Fibroblast of skin of right biceps (primary cell): Measurements from ENCODE around the gene MRPL3.

Experiments
- DNase-seq: peaks from one replicate; pipeline ENCODE4 v3.0.0-alpha.2; 2013

Gene MRPL3

DNA sequence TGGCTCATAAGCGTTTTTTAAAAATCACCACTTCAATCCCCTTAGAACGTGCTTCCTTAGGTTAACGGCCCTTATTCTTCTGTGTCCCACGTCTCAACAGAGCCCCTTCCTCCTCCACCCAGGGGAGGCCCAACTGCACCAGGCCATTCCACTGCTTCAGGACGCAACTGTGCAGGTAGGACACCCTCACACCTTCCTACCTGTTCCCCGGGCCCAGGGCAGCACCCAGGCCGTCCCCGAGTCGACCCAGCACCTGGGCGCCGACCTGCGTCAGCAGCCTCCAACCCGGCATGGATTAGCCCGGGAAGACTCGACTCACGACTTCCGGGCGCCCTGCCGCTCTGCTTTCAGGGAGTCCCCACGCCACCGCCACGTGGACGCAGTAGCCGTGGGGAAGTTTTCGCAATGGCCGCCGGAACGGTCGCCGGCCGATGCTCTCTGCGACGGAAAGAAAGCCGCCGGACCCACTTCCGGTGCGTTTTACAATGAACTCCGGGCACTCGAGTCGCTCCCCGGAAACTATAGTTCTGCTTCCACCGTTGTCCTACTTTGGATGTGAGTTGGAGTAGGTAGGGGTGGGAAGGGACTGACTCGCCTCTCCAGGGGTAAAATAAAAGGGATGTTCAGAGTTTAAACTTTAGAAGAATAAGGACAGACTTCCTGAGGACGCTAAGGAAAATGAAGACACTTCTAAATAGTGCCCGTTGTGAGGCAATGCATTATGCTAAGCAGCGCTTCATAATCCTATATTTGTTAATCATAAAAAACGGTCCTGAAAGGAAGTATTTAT lies at the start of gene MRPL3:
TSS of gene MRPL3 (minus strand) at position 442 of the 790 bp plus-strand sequence. CDS start at position 292, 150 bp downstream.
- peak; percentile 91 for DNase-seq

DNA sequence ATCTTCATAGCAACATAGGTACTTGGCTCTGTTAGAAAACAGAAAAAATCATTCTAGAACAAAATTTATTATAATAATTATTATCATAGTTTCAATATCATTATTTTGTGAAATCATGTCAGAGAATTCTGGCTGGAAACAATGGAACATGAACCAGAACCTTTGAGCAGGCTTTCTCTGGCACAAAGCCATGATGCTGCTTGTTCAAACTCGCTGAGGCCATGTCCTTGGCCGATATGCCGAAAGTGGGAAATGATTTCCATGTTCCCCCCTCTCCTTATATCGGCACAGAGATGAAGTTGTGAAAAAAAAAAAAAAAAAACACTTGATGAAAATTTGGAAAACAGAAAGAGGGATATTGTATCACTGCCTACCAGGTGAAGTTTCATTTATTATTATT lies 49.0 kb upstream of the MRPL3 start:
- DNase-seq: no peak

- no peak for DNase-seq
Measured at GRCh38 chr3:131550562-131551465, 48.0 kb upstream of the MRPL3 start.

- no peak for DNase-seq
Measured at GRCh38 chr3:131549340-131549739, 46.6 kb upstream of the MRPL3 start.

- DNase-seq: no peak
Measured at GRCh38 chr3:131547585-131547984, 44.8 kb upstream of the MRPL3 start.

- DNase-seq: no peak
Measured at GRCh38 chr3:131546441-131546840, 43.7 kb upstream of the MRPL3 start.

DNA sequence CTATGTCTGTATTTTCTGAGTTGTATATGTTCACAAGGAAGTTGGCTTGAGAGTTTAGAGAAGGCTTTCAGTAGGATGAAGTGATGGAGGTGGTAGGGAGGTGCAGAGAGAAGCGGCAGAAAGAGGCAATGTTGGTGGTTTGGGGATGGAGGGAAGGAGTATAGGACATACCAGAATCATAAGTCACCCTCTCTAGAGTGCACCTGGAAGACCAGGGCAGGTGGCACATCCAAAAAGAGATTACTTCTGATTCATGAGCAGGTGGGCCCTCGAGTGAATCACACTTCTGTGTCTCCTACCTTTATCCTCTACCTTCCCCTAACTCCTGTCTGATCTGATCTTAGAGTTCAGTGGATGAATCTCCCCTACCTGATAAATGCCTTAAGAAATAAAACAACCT lies 41.8 kb upstream of the MRPL3 start:
- DNase-seq: no peak

DNA sequence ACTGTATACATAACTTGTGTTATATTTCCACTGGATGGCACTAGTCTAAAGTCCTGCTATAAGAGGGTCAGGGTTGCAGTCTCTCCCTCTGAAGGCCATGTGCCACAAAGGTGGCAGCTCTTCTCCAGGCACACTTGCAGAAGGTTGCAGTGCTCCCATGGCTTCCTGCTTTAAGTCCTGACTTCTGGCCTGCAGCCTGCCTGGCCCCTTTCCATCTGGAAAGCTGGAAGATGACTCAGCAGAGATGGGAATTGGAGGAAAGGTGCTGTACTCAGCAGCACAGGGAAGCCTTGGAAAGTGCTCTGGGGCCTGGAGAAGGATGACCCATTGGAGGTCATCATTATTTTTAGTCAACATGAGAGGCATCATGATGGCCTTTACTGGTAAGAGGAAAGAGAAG lies 40.9 kb upstream of the MRPL3 start:
- DNase-seq: peak; percentile 90

DNA sequence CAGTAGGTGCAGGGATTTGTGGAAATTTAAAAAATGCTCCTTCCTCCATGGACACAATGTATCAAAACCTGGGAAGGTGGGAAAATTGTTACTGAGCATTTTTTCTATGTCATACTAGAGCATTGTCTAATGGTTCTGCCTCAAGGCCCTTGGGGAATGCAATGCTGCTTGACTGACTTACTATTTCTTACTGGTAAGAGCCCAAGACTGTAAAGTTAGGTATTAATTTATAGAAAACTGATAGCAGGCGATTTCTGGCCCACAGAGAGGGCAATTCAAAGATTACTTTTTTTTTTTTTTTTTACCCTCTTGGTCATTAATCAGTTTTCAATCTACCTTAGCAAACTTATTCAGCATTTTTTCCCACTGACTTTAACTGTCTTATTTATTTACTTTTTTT lies 38.5 kb upstream of the MRPL3 start:
- no peak for DNase-seq

DNA sequence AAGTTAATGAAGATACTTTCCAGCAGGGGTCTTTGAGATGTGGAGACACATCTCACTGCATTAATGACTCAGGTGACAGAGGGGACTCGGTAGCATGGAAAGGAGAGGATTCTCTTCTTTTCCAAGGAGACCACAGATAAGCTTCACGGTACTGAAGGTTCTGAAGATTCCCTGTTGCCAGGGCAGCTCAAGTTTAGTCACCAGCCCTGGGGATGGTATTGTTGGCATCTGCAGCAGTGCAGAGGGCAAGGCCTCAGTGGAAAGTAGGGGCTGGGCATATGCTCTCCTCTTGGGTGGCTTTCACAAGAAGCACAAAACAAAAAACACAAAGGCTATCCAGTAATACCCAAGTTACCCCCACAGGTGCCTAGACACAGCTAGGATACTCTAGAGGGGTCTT lies 38.0 kb upstream of the MRPL3 start:
- no peak for DNase-seq

- DNase-seq: peak; percentile 25
Measured at GRCh38 chr3:131540143-131540542, 37.4 kb upstream of the MRPL3 start.

DNA sequence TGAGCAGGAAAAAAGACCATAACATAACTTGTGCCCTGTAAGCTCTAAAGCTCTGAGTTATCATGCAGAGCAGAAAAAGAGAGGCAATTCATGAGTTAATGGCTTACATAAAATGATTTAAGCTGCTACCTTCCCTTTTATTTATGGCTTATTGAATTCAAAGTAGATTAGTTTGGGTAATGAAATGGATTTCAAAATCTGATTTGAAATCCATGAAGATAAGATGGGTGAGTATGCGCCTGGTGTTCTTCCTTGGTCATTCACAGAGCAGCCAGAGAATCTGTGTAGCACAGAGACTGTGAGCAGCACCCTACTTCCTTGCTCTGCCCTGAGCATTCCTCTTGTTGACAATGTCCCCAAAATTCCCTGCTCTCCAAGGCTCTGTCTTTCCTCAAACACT lies 36.2 kb upstream of the MRPL3 start:
- no peak for DNase-seq

- DNase-seq: no peak
Measured at GRCh38 chr3:131537531-131537930, 34.8 kb upstream of the MRPL3 start.

DNA sequence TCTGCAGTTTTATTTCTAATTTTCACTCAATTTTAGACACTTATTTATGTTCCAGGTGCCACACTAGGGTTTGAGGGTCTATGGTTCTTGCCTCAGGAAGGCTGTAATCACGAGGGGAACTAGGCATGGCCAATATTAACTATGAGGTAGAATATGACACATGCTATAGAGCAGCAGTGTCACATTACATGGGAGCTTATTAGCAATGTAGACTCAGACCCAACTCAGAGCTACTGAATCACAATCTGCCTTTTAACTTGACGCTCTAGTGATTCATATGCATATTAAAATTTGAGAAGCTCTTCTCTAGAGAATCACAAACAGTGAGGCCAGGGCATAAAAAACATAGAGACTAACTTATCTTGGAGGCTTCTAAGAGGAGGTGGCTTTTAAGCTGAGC lies 32.8 kb upstream of the MRPL3 start:
- DNase-seq: peak; percentile 77

DNA sequence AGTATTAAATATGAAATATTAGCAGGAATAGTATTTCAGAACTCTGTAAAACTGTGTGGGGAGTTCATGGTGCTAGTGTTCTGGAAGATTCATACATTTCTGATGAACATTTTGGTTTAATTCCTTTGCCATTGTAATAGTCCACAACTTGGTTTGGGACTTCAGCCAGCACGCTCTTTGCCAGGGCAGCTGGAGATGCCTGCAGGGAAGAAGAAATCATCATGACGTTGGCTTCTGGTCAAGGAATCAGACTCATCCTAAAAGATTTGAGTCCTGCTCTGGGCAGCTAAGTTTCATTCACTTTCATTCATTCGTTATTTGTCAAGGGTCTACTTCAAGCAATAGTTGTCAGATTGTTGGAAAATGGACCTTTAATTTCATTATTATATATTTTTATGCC lies 32.4 kb upstream of the MRPL3 start:
- no peak for DNase-seq

DNA sequence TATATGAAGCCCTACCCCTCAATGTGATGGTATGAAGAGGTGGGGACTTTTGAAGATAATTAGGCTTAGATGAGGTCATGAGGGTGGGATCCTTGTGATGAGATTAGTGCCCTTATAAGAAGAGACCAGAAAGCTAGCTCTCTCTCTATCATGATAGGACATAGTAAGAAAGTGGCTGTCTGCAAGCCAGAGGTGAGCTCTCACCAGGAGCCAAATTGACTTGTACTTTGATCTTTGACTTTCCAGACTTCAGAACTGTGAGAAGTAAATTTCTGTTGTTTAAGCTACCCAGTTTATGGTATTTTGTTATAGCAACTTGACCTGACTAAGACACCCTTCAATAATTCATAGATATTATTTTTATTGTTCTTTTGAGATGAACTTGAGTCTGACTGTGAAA lies 29.9 kb upstream of the MRPL3 start:
- DNase-seq: no peak

- DNase-seq: no peak
Measured at GRCh38 chr3:131530843-131531242, 28.1 kb upstream of the MRPL3 start.

- DNase-seq: no peak
Measured at GRCh38 chr3:131530388-131530787, 27.6 kb upstream of the MRPL3 start.

DNA sequence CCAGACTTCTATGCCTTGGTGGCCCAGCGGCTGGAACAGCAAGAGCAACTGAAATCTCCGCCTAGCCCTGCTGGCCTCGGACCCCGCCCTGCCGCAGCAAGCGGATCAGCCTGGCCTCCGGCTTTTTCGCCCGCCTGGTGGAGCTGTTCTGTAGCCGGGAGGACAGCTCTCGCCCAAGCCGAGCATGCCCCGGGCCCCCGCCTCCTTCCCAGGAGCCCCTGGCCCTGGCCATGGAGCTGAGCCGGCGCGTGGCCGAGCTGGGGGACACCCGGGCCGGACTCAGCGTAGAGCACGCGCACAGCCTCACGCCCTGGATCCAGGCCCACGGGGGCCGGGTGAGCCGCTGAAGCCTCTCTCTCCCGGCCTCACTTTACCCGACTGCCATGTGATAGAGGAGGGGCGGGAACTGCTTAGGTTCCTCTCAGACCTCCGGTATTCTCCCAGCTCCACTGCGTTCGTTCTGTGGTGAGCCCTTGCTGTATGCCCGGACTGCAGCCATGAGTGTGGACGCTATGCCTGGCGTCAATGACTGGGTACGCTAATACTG lies 24.1 kb upstream of the MRPL3 start:
- peak; percentile 76 for DNase-seq

DNA sequence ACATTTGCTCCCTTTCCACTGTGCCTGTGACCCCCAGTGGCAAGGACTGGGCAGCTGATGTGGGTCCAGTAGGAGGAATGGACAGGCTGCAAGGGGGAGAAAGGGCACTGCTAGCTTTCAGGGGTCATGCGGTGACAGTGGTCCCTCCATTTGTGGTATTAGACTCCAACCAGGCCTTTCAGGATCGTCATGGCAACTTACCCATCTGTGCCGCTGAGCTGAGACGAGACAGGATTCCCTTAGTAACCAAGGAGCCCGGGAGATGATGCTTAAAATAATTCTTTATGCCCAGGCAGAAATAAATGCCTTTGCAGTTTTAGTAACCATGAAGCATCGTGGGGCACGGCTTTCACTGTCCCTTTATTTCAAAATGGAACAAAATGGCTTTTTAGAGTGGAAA lies 15.9 kb upstream of the MRPL3 start:
- DNase-seq: no peak

- no peak for DNase-seq
Measured at GRCh38 chr3:131505421-131505820, 2.6 kb upstream of the MRPL3 start.

DNA sequence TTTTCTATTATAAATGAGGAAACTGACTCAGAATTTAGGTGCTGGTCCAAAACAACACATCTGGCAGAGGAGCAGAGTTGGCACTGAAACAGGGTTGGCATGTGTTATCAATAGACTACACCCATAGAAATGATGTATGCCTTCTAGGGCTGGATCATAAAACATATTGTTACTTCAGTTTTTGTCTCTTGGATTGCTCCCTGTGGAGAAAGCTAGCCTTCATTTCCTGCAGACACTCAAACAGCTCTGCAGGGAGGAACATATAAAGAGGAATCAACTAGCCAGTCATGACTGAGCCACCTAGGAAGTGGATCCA lies 507 bp upstream of the MRPL3 start:
- peak; percentile 13 for DNase-seq

DNA sequence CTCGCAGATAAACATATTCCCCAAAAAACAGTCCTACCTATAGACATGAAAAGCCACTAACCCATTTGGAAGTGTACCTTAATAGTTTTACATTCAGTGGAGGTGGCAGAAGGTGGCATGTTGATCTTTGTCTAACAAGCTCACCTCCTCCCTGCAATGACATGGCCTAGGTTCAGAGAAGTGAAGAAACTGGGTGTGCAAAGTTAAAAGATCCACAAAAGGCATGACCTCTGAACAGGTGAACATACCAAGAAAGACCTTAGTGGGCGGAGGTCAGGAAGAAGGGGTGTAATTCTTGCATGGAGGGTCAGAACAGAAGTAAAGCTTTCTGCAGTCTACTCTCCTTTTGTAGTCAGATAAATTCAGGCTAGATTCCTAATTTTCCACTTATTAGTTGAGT lies 822 bp downstream of the MRPL3 start:
- DNase-seq: no peak

DNA sequence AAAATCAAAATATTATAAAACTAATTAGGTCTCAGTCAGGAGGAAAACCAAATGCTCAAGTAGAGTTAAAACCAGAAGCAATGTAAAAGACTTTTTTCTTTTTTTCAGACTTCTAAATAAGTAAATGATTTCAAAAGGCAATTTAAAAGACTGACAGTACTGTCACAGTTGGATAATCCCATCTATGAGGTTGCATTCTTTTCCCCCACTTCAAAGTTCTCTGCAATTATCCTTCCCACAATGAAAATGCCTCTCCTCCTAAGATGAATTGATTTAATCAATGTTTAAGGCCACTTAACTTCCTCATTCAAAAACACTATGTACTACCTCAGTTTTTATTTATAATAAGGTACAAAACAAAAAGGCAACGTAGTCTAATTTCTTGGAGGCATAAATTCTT lies 8.1 kb downstream of the MRPL3 start:
- no peak for DNase-seq
